NCI-H1436 (cell line): ENCODE data around the gene GLRX.
"Not testable (repeated sequence)": the region's sequence is repeated elsewhere in the genome, so short reads cannot be mapped to it uniquely, and the experiment has no call there.

Experiments
- DNase-seq: peaks from one replicate; lab custom pipeline; 2025; lab: John Stamatoyannopoulos, UW

Gene GLRX

GRCh38 chr5:95826949-95827891, 4.7 kb upstream of the GLRX start:
- DNase-seq = no peak

DNA sequence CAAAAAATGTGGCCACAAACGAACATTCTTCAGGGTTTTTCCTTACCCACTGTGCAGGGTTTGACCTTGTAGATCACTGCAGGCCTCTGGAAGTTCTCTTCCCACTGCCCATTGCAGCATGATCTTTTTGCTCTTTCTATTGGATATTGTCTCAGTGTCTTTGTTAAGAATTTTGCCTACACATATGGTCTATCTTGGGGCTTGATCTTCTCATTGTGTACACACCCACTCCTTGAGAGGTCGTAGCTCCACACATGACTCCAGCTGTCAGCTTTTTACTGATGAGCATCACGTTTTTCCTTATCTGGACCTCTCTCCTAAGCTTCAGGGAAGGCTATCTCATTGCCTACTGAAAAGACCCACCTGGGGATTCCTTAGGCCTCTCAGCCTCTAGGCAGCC, 3.0 kb upstream of the GLRX start:
- DNase-seq = no peak

DNA sequence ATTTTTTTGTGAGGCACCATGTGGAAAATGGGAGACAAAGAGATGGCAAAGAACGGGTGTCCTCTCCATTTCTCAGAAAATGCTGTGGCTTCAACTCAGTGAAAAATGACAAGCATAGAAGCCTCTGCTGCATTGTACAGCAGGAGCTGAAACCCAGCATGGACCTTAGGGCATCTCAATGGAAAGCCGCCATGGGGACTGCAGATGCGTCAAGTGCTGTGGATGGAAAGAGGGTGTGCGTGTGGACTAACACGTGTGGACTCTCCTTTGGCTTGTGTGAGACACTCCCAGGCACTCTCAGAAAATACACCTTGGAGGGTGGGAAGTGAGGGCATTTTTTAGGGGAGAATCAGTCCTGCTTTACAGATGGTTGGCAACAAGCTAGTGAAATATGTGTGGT, 2.2 kb upstream of the GLRX start:
- no peak for DNase-seq

GRCh38 chr5:95823738-95824609, 1.4 kb upstream of the GLRX start:
- no peak for DNase-seq

DNA sequence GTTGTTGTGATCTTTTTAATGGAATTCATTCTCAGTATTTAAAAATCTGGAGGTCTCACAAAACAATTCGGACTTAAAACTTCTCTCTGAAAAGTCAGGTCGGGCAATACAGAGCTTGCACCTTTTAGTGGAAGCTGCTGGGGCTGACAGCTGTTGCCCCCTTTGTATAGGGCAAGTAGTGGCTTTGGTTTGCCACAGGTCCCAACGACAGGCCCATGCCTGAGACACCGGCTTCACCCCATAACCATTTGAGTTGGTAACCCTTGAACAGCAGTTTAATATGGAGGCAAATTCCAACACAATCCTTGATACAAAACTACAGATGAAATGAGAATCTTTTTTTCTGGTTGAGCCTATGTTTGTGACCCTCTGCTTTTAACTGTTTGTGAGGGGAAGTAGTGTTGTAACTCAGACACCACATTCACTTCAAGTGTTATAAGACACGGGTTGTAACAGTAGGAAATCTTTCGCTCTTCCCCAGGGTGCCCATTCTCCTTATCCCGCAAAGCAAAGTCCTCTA, 752 bp upstream of the GLRX start:
- DNase-seq = no peak

DNA sequence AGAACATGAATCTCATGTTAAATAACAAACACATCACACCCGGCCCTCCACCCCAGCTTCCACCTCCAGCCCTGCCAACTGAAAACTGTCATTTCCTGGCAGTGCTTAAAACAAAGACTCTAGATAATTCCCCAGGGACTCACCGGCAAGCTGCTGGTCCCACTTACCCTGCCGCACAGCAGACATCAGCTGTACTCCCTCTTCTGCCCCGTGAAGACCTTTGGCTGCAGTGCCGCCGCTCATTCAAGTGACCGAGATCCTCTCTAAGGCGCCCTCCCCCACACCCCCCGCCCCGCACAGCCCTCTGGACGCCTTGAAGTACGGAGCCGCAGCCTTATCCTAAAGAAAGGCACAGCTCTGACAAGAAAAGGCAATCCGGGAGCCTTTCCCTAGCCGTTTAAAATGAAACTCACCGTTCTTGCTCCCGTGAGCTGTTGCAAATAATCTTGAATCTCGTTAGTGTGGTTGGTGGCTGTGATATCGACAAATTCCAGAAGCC, 434 bp downstream of the GLRX start:
- DNase-seq = peak; percentile 67

- no peak for DNase-seq
These were observed 1.2 kb downstream of the GLRX start for GRCh38 chr5:95821110-95822021.

DNA sequence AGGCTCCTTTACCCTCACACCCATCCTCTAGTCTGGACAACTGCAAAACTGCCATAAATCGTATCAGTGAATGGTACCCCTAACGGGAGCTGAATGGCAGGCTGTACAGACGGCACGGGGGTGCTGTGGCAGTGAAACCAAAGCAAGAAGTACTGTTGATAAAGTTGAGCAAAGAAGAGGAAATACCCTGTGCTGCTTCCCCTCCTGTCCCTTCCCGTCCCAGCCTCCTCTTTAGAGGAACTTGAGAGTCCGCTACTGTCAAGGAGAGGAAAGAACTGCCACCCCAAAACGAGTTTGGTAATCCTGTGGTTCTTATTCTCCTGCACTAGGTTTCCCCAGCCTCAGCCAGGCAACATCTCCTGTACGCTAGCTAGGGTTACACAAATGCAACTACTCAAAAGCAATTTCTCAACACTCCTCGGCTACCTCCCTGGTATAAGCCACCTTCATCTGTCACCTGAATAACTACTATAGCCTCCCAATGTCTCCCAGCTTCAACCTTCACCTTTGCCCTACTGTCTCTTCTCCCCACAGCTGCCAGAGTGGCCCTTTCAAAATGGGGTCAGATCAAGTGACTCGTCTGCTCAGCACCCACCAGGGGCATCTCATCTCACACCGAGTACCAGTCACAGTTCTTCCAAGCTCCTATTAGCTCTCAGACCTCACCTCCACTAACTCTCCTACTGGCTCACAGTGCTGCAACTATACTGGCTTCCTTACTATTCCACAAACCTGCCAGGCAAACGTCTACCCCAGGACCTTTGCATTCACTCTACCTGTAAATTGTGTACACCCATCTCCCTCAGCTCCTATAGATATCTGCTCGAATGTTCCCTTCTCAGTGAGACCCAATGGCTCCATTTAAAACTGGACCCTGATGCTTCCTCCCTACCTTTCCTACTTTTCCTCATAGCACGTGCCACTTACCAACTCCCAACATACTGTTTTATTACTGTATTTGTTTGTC, 4.1 kb downstream of the GLRX start:
- no peak for DNase-seq

GRCh38 chr5:95817430-95817829, 5.1 kb downstream of the GLRX start:
- no peak for DNase-seq

- DNase-seq = no peak
These were observed 5.8 kb downstream of the GLRX start for GRCh38 chr5:95816776-95817175.

DNA sequence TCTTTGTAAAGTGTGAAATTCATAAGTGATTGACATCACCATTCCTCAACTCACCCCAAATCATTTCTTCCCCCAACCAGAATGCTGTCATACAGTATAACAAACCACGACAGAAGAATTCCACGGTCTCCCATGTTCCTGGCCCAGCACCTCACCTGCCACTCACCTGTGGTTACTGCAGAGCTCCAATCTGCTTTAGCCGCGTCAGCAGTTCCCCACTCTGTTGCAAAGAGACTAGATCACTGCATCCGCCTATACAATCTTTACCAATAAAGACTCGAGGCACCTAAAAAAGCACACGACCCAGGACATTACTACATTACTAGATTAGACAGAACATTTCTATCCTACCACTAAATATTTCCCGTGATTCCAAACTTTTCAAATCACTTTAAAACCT, 6.2 kb downstream of the GLRX start:
- DNase-seq = no peak

GRCh38 chr5:95815155-95815729, 7.3 kb downstream of the GLRX start:
- DNase-seq = no peak

DNA sequence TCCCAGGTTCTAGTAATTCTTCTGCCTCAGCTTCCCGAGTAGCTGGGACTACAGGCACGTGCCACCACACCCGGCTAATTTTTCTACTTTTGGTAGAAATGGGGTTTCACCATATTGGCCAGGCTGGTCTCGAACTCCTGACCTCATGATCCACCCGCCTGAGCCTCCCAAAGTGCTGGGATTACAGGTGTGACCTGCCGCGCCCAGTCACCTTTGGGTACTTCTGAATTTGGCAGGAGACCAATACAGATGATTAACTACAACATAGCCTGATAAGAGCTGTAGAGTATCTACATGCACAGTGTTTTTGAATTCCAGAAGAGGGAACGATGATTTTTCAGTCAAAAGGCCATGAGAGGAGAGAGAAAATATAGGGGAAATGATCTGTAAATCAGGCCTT, 9.5 kb downstream of the GLRX start:
- not testable (repeated sequence) for DNase-seq

DNA sequence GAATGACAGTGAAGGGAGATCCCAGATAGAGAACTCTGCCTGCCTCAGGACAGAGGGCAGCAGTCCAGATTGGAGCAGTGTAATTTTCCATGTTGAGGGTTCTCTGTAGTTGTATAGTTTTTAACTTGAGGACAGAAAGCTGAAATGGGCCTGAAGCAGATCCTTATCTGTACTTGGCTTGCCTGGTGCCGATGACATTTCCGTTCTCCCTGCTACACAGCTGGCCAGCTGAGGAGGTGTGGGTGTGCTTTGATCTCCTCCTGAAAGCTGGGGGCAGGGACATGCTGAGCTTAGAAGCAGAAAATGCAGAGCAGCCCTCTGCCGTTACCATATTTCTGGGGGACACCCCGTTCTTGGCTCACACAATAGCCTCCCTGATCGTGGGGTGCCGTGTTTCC, 10.5 kb downstream of the GLRX start:
- no peak for DNase-seq

DNA sequence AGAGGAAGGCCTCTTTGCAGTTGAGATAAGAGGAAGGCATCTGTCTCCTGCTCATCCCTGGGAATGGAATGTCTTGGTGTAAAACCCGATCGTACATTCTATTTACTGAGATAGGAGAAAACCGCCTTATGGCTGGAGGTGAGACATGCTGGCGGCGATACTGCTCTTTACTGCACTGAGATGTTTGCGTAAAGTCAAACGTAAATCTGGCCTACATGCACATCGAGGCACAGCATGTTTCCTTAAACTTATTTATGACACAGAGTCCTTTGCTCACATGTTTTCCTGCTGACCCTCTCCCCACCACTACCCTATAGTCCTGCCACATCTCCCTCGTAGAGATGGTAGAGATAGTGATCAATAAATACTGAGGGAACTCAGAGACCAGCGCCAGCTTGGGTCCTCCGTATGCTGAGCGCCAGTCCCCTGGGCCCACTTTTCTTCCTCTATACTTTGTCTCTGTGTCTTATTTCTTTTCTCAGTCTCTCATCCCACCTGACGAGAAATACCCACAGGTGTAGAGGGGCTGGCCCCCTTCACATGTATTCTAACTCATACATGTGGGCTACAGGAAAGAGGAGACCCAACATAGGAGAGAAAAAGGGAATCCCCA, 11.0 kb downstream of the GLRX start:
- not testable (repeated sequence) for DNase-seq

DNA sequence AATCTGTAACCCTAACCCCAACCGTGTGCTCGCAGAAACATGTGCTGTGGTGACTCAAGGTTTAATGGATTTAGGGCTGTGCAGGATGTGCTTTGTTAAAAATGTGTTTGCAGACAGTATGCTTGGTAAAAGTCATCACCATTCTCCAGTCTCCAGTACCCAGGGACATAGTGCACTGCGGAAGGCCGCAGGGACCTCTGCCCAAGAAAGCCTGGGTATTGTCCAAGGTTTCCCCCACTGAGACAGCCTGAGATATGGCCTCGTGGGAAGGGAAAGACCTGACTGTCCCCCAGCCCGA, 11.5 kb downstream of the GLRX start:
- DNase-seq = not testable (repeated sequence)

- DNase-seq = no peak
These were observed 12.0 kb downstream of the GLRX start for GRCh38 chr5:95810305-95811125.

- DNase-seq = no peak
These were observed 13.0 kb downstream of the GLRX start for GRCh38 chr5:95809414-95809960.
